Stimulated activated CD8-positive, alpha-beta memory T cell treated with anti-CD3 and anti-CD28 coated beads, Interleukin-4, amount 100 ng/mL, for 48 hours (primary cell): ENCODE measurements around the gene EDC3.
"Not testable (repeated sequence)": the region's sequence is repeated elsewhere in the genome, so short reads cannot be mapped to it uniquely, and the experiment has no call there.

ENCODE experiments used
- DNase-seq: peaks from one replicate; pipeline ENCODE4 v3.0.0-alpha.2; 2020

EDC3 gene

GRCh38 chr15:74604983-74605794 is 90.6 kb downstream of the EDC3 start:
- no peak for DNase-seq

- DNase-seq, result no peak
These were observed 91.8 kb downstream of the EDC3 start for GRCh38 chr15:74603789-74604705.

GRCh38 chr15:74603026-74603788 is 92.6 kb downstream of the EDC3 start:
- DNase-seq, result no peak

GRCh38 chr15:74599156-74599555 is 96.7 kb downstream of the EDC3 start:
- no peak for DNase-seq

- DNase-seq, result peak; percentile 94
These were observed 97.5 kb downstream of the EDC3 start for GRCh38 chr15:74598126-74598842.

GRCh38 chr15:74597146-74597705 is 98.6 kb downstream of the EDC3 start:
- not testable (repeated sequence) for DNase-seq

- DNase-seq, result not testable (repeated sequence)
These were observed 99.1 kb downstream of the EDC3 start for GRCh38 chr15:74596736-74597135.

- no peak for DNase-seq
These were observed 100.6 kb downstream of the EDC3 start for GRCh38 chr15:74595271-74595670.

- DNase-seq, result no peak
These were observed 101.4 kb downstream of the EDC3 start for GRCh38 chr15:74594455-74594854.

GRCh38 chr15:74593122-74593521 is 102.7 kb downstream of the EDC3 start:
- DNase-seq, result no peak

GRCh38 chr15:74592222-74592621 is 103.6 kb downstream of the EDC3 start:
- no peak for DNase-seq

GRCh38 chr15:74589826-74590225 is 106.0 kb downstream of the EDC3 start:
- DNase-seq, result no peak

- no peak for DNase-seq
These were observed 110.0 kb downstream of the EDC3 start for GRCh38 chr15:74585857-74586256.

GRCh38 chr15:74585191-74585590 is 110.6 kb downstream of the EDC3 start:
- no peak for DNase-seq

GRCh38 chr15:74584779-74585178 is 111.0 kb downstream of the EDC3 start:
- DNase-seq, result no peak

GRCh38 chr15:74584204-74584603 is 111.6 kb downstream of the EDC3 start:
- DNase-seq, result no peak
